Thoracic aorta (tissue), 2 donors: ENCODE data around the gene TOE1. TPM values are rescaled to one million over a fixed set of nuclear protein-coding genes. Genes with fewer than 3 reads are reported as not detected.
A peak's percentile ranks its signal among the peaks of the same experiment; 100 is the strongest.

Source experiments
- ATAC-seq: fragments of 150-250 bp; one replicate; pipeline ENCODE4 v1.8.0; 2017; ENCODE audit warnings: low read depth; ENCODE audit not compliant: insufficient number of reproducible peaks, low FRiP score
- DNase-seq: peaks from one replicate; pipeline ENCODE4 v3.0.0-alpha.2; 2020; ENCODE audit warnings: low spot score
- H3K27ac ChIP-seq, 2 donors: fragments of 200-600 bp; sonication (generic); 1 replicate in 1 of 2; 2 replicates in 1 of 2; pipeline ENCODE4 v1.5.1; 2016; ENCODE audit warnings: mild to moderate bottlenecking in 2 of 2, moderate library complexity in 2 of 2
- H3K27me3 ChIP-seq: fragments of 200-600 bp; sonication (generic); replicated peaks from 2 replicates; pipeline ENCODE4 v1.6.0; 2016; ENCODE audit warnings: mild to moderate bottlenecking; ENCODE audit not compliant: insufficient read depth
- H3K36me3 ChIP-seq: fragments of 200-600 bp; sonication (generic); one replicate; pipeline ENCODE4 v1.5.1; 2016
- H3K4me1 ChIP-seq, 2 donors: fragments of 200-600 bp; sonication (generic); 1 replicate in 1 of 2; 2 replicates in 1 of 2; pipeline versions ENCODE4 v1.5.1 to v1.6.0; 2016; ENCODE audit warnings: low read depth in 2 of 2, mild to moderate bottlenecking in 1 of 2; ENCODE audit not compliant: control insufficient read depth in 1 of 2
- H3K4me3 ChIP-seq: fragments of 200-600 bp; sonication (generic); 2 replicates; pipeline ENCODE4 v1.5.1; 2016; ENCODE audit warnings: mild to moderate bottlenecking
- H3K9me3 ChIP-seq: fragments of 200-600 bp; sonication (generic); 2 replicates; pipeline ENCODE4 v1.5.1; 2016
- CTCF ChIP-seq: fragments of 200-600 bp; sonication (generic); IDR thresholded peaks from one replicate; pipeline ENCODE4 v1.5.1; 2019; ENCODE audit warnings: antibody characterized with exemption
- total RNA-seq, 2 donors: library from RNA; depleted of rRNA; stranded (reverse); fragments of >200 nt; gene quantifications; one replicate each; pipeline versions ENCODE4 v1.1.0 to v1.2.3, GENCODE V29; 2016

TOE1 gene
- total RNA-seq, 2 donors from 2014 or later: 4.7 to 10.5 TPM

GRCh38 chr1:45365051-45365450, 25.1 kb downstream of the TOE1 start:
- no peak for TF ChIP-seq CTCF
- Histone ChIP-seq H3K27ac (no peak overlapping the region), H3K36me3 (no peaks in the 10 kb centered on the region), H3K9me3 (no peaks in the 10 kb centered on the region), H3K4me1 (peaks cover 8 to 11% of the 10 kb centered on the region in 2 donors), H3K27me3 (no peaks in the 10 kb centered on the region), H3K4me3 (no peak overlapping the region)
- no peak for DNase-seq
- no peak for ATAC-seq

GRCh38 chr1:45370575-45370974, 30.6 kb downstream of the TOE1 start:
- no peak for TF ChIP-seq CTCF
- Histone ChIP-seq H3K4me3 (no peak overlapping the region), H3K27ac (no peak overlapping the region), H3K36me3 (no peaks in the 10 kb centered on the region), H3K9me3 (no peaks in the 10 kb centered on the region), H3K4me1 (peaks cover 3 to 17% of the 10 kb centered on the region in 2 donors), H3K27me3 (no peaks in the 10 kb centered on the region)
- ATAC-seq: no peak
- DNase-seq: no peak

GRCh38 chr1:45373573-45373972, 33.6 kb downstream of the TOE1 start:
- Histone ChIP-seq H3K27ac (no peak overlapping the region), H3K4me1 (peaks cover 3 to 26% of the 10 kb centered on the region in 2 donors), H3K9me3 (no peaks in the 10 kb centered on the region), H3K4me3 (no peak overlapping the region), H3K27me3 (no peaks in the 10 kb centered on the region), H3K36me3 (no peaks in the 10 kb centered on the region)
- no peak for TF ChIP-seq CTCF
- ATAC-seq (no peak), DNase-seq (no peak)

GRCh38 chr1:45375104-45376090, 35.4 kb downstream of the TOE1 start:
- Histone ChIP-seq H3K36me3 (no peaks in the 10 kb centered on the region), H3K9me3 (no peaks in the 10 kb centered on the region), H3K27ac (peak overlapping the region; percentile 21 to 36), H3K4me1 (peaks cover 3 to 26% of the 10 kb centered on the region in 2 donors), H3K4me3 (no peak overlapping the region), H3K27me3 (no peaks in the 10 kb centered on the region)
- TF ChIP-seq CTCF: no peak
- DNase-seq (no peak), ATAC-seq (no peak)

- ATAC-seq: no peak
- DNase-seq: no peak
- Histone ChIP-seq H3K4me1 (peaks cover 3 to 26% of the 10 kb centered on the region in 2 donors), H3K27me3 (no peaks in the 10 kb centered on the region), H3K27ac (no peak overlapping the region), H3K4me3 (no peak overlapping the region), H3K36me3 (no peaks in the 10 kb centered on the region), H3K9me3 (no peaks in the 10 kb centered on the region)
- TF ChIP-seq CTCF: no peak
Observed at GRCh38 chr1:45378184-45378583, 38.2 kb downstream of the TOE1 start.
